ENCODE measurements around the gene EP300. TPM values are rescaled to one million over a fixed set of nuclear protein-coding genes. Genes with fewer than 3 reads are reported as not detected.

EP300 gene
- polyA plus RNA-seq, 1 donor from 2014 or later = 13.9 TPM

- Histone ChIP-seq H3K4me2 (ENCODE audit: low read length) (no peak overlapping the region), H3K9ac (ENCODE audit: low read length) (no peak overlapping the region), H3K4me3 (ENCODE audit: low read length) (no peak overlapping the region), H2AFZ (ENCODE audit: low read depth, low read length) (no peak overlapping the region), H3F3A (ENCODE audit: insufficient read depth, low read length, poor library complexity, severe bottlenecking) (no peaks in the 10 kb centered on the region), H3K27ac (ENCODE audit: low read length) (no peak overlapping the region), H3K36me3 (ENCODE audit: insufficient read depth, low read length) (no peaks in the 10 kb centered on the region), H3K79me2 (replicated peaks; ENCODE audit: insufficient read depth, low read length) (no peaks in the 10 kb centered on the region), H3K9me2 (ENCODE audit: insufficient read depth, low read length) (no peaks in the 10 kb centered on the region), H3K27me3 (ENCODE audit: insufficient read depth, low read depth, low read length) (no peaks in the 10 kb centered on the region), H3K9me3 (ENCODE audit: low read length) (no peaks in the 10 kb centered on the region), H4K20me1 (ENCODE audit: insufficient read depth) (no peaks in the 10 kb centered on the region)
- TF ChIP-seq CTCF (IDR thresholded peaks at IDR 0.05; ENCODE audit: poor library complexity, severe bottlenecking) (no peak), EP300 (conservative IDR thresholded peaks at IDR 0.05; ENCODE audit: poor library complexity, severe bottlenecking) (no peak), REST (IDR thresholded peaks at IDR 0.05; ENCODE audit: borderline replicate concordance) (no peak), RAD21 (conservative IDR thresholded peaks at IDR 0.05) (no peak), POLR2AphosphoS5 (IDR thresholded peaks at IDR 0.05) (no peak), TAF1 (IDR thresholded peaks at IDR 0.05; ENCODE audit: low read depth) (no peak), MXI1 (conservative IDR thresholded peaks at IDR 0.05; ENCODE audit: poor library complexity, severe bottlenecking) (no peak), EZH2 (IDR thresholded peaks at IDR 0.05; ENCODE audit: borderline replicate concordance, insufficient read depth, low read length, poor library complexity, severe bottlenecking) (no peak), SMC3 (conservative IDR thresholded peaks at IDR 0.05; ENCODE audit: poor library complexity) (no peak)
These were observed 84.7 kb downstream of the EP300 start for GRCh38 chr22:41177040-41177621.

DNA sequence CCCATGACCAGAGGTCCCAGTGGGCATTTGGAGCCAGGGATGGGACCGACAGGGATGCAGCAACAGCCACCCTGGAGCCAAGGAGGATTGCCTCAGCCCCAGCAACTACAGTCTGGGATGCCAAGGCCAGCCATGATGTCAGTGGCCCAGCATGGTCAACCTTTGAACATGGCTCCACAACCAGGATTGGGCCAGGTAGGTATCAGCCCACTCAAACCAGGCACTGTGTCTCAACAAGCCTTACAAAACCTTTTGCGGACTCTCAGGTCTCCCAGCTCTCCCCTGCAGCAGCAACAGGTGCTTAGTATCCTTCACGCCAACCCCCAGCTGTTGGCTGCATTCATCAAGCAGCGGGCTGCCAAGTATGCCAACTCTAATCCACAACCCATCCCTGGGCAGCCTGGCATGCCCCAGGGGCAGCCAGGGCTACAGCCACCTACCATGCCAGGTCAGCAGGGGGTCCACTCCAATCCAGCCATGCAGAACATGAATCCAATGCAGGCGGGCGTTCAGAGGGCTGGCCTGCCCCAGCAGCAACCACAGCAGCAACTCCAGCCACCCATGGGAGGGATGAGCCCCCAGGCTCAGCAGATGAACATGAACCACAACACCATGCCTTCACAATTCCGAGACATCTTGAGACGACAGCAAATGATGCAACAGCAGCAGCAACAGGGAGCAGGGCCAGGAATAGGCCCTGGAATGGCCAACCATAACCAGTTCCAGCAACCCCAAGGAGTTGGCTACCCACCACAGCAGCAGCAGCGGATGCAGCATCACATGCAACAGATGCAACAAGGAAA, 85.4 kb downstream of the EP300 start:
- no peaks in the 10 kb centered on the region for H3K79me2 ChIP-seq (replicated peaks; ENCODE audit: insufficient read depth, low read length)
- H3K36me3 ChIP-seq (ENCODE audit: insufficient read depth, low read length) = no peaks in the 10 kb centered on the region
- H3K4me2 ChIP-seq (ENCODE audit: low read length) = no peak overlapping the region
- TF ChIP-seq TAF1 (IDR thresholded peaks at IDR 0.05; ENCODE audit: low read depth) (no peak), POLR2AphosphoS5 (IDR thresholded peaks at IDR 0.05) (no peak), EP300 (conservative IDR thresholded peaks at IDR 0.05; ENCODE audit: poor library complexity, severe bottlenecking) (no peak), SMC3 (conservative IDR thresholded peaks at IDR 0.05; ENCODE audit: poor library complexity) (no peak), RAD21 (conservative IDR thresholded peaks at IDR 0.05) (no peak), EZH2 (IDR thresholded peaks at IDR 0.05; ENCODE audit: borderline replicate concordance, insufficient read depth, low read length, poor library complexity, severe bottlenecking) (no peak), CTCF (IDR thresholded peaks at IDR 0.05; ENCODE audit: poor library complexity, severe bottlenecking) (no peak), REST (IDR thresholded peaks at IDR 0.05; ENCODE audit: borderline replicate concordance) (no peak), MXI1 (conservative IDR thresholded peaks at IDR 0.05; ENCODE audit: poor library complexity, severe bottlenecking) (no peak)
- no peaks in the 10 kb centered on the region for H3F3A ChIP-seq (ENCODE audit: insufficient read depth, low read length, poor library complexity, severe bottlenecking)
- H3K9me2 ChIP-seq (ENCODE audit: insufficient read depth, low read length) = no peaks in the 10 kb centered on the region
- H3K9me3 ChIP-seq (ENCODE audit: low read length) = no peaks in the 10 kb centered on the region
- H3K27me3 ChIP-seq (ENCODE audit: insufficient read depth, low read depth, low read length) = no peaks in the 10 kb centered on the region
- no peak overlapping the region for H2AFZ ChIP-seq (ENCODE audit: low read depth, low read length)
- no peak overlapping the region for H3K4me3 ChIP-seq (ENCODE audit: low read length)
- no peaks in the 10 kb centered on the region for H4K20me1 ChIP-seq (ENCODE audit: insufficient read depth)
- no peak overlapping the region for H3K9ac ChIP-seq (ENCODE audit: low read length)
- no peak overlapping the region for H3K27ac ChIP-seq (ENCODE audit: low read length)
